Measurements from ENCODE around the gene TFAP2E. TPM values are rescaled to one million over a fixed set of nuclear protein-coding genes. Genes with fewer than 3 reads are reported as not detected.

TFAP2E gene
- total RNA-seq, 1 donor from 2014 or later: under 0.01 TPM

DNA sequence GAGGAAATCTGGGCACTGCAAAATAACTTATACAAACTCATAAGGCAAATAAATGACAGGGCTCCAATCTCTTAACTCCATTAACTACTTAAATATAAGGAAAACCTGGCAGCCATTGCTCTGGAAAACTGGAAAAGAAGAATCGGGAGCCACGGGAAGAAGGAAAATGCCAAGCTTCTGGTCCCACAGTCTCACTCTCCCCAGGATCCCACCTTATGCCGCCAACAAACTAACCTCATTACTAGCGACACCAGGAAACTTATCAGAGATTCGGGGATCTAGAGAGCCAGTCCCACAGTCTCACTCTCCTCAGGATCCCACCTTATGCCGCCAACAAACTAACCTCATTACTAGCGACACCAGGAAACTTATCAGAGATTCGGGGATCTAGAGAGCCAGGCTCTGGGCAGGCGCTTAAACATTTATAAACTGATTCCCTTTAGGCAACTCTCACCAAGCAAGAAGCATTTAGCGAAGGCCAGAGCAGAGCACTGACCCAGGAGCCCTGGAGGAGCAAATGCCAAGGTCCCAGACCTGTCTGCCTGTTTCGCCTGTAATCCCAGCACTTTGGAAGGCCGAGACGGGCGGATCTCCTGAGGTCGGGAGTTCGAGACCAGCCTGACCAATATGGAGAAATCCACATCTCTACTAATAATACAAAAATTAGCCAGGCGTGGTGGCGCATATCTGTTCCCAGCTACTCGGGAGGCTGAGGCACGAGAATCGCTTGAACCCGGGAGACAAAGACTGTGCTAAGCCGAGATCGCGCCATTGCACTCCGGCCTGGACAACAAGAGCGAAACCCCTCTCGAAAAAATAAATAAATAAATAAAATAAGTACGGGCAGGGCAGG is 67.5 kb downstream of the TFAP2E start:
- H3K4me3 ChIP-seq (ENCODE audit: low read depth, low read length): peak overlapping the region; percentile 91
- no peak for DNase-seq (ENCODE audit: low read depth)
- H3K27me3 ChIP-seq (ENCODE audit: control insufficient read depth, insufficient read depth, low read length): peaks cover 5% of the 10 kb centered on the region
- FAIRE-seq: no peak
- H3K36me3 ChIP-seq (ENCODE audit: control insufficient read depth, insufficient read depth, low read length): peaks cover 4% of the 10 kb centered on the region
- TF ChIP-seq, protein P1, sequence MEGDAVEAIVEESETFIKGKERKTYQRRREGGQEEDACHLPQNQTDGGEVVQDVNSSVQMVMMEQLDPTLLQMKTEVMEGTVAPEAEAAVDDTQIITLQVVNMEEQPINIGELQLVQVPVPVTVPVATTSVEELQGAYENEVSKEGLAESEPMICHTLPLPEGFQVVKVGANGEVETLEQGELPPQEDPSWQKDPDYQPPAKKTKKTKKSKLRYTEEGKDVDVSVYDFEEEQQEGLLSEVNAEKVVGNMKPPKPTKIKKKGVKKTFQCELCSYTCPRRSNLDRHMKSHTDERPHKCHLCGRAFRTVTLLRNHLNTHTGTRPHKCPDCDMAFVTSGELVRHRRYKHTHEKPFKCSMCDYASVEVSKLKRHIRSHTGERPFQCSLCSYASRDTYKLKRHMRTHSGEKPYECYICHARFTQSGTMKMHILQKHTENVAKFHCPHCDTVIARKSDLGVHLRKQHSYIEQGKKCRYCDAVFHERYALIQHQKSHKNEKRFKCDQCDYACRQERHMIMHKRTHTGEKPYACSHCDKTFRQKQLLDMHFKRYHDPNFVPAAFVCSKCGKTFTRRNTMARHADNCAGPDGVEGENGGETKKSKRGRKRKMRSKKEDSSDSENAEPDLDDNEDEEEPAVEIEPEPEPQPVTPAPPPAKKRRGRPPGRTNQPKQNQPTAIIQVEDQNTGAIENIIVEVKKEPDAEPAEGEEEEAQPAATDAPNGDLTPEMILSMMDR (IDR thresholded peaks at IDR 0.05; ENCODE audit: insufficient read depth, low read length, severe bottlenecking): no peak

GRCh38 chr1:35641233-35641866 is 68.2 kb downstream of the TFAP2E start, which contains the start of gene PSMB2:
Gene PSMB2 (minus strand): TSS chr1:35641526. CDS start chr1:35641432, 94 bp downstream.
- H3K27me3 ChIP-seq (ENCODE audit: control insufficient read depth, insufficient read depth, low read length): peaks cover 5% of the 10 kb centered on the region
- no peak for FAIRE-seq

DNA sequence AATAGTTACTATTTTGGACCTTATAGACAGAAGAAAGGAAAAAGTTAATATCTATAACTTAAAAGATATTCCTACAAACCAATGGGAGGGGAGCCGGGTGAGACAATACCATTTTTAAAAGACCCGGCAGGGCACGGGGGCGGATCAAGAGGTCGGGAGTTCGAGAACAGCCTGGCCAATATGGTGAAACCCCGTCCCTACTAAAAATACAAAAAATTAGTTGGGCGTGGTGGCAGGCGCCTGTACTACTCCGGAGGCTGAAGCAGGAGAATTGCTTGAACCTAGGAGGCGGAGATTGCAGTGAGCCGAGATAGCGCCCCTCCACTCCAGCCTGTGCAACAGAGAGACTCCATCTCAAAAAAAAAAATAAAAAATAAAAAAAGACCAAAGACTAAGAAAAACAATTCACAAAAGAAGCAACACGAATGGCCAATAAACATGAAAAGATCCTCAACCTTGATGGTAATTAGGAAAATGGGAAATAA is 69.4 kb downstream of the TFAP2E start:
- peaks cover 5% of the 10 kb centered on the region for H3K27me3 ChIP-seq (ENCODE audit: control insufficient read depth, insufficient read depth, low read length)
- H3K4me3 ChIP-seq (ENCODE audit: low read depth, low read length): peak overlapping the region; percentile 91
- DNase-seq (ENCODE audit: low read depth): no peak
- H3K36me3 ChIP-seq (ENCODE audit: control insufficient read depth, insufficient read depth, low read length): no peaks in the 10 kb centered on the region
- TF ChIP-seq, protein P1 (IDR thresholded peaks at IDR 0.05; ENCODE audit: insufficient read depth, low read length, severe bottlenecking): no peak
- FAIRE-seq: no peak

More at GRCh38 chr1:35641233-35641866, 68.2 kb downstream of the TFAP2E start, which contains the start of gene PSMB2:
- peak within 1 kb of the TSS; percentile 91 for H3K4me3 ChIP-seq (ENCODE audit: low read depth, low read length)
- TF ChIP-seq, protein P1 (IDR thresholded peaks at IDR 0.05; ENCODE audit: insufficient read depth, low read length, severe bottlenecking): no peak
- peak; percentile 92 for DNase-seq (ENCODE audit: low read depth)
- H3K36me3 ChIP-seq (ENCODE audit: control insufficient read depth, insufficient read depth, low read length): no peaks in the 10 kb centered on the region

DNA sequence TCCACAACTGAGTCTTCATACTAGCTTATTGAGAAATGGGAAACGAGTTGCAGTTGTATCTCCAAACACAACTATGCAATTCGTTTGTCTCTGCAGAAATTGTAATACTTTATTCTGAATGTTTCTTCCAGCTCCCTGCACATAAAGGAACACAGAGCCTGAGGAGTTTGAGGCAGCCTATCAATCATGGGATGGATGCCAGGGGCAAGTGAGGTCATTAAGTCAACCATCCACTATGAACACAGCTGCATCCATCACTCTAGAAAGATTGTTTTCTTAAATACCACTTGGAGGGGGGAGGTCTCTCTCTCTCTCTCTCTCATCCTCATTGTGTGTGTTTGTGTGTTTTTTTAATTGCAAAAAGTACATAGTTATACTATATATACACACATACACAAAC is 71.1 kb downstream of the TFAP2E start:
- no peaks in the 10 kb centered on the region for H3K36me3 ChIP-seq (ENCODE audit: control insufficient read depth, insufficient read depth, low read length)
- TF ChIP-seq, protein P1 (IDR thresholded peaks at IDR 0.05; ENCODE audit: insufficient read depth, low read length, severe bottlenecking): no peak
- DNase-seq (ENCODE audit: low read depth) (no peak), FAIRE-seq (no peak)
- H3K4me3 ChIP-seq (ENCODE audit: low read depth, low read length): no peak overlapping the region
- peaks cover 5% of the 10 kb centered on the region for H3K27me3 ChIP-seq (ENCODE audit: control insufficient read depth, insufficient read depth, low read length)

Other genes starting within 250 kb of the TFAP2E start
- 26.6 and 30.5 TPM in 2 replicates for gene KIAA0319L, start 15.9 kb upstream of the TFAP2E start, total RNA-seq
- 8.7 and 10.0 TPM in 2 replicates for gene NCDN, start 15.5 kb upstream of the TFAP2E start, total RNA-seq
- gene PSMB2, start 68.2 kb downstream of the TFAP2E start, total RNA-seq: 12.4 and 13.6 TPM in 2 replicates
- gene C1orf216, start 145.6 kb downstream of the TFAP2E start, total RNA-seq: 4.1 and 6.3 TPM in 2 replicates
- 0.26 and 0.38 TPM in 2 replicates for gene CLSPN, start 196.7 kb downstream of the TFAP2E start, total RNA-seq
- 14.0 and 19.2 TPM in 2 replicates for gene AGO4, start 234.7 kb downstream of the TFAP2E start, total RNA-seq

All from bronchial epithelial cell (primary cell).